H1 (cell line): ENCODE results near the gene SLMAP. TPM values are rescaled to one million over a fixed set of nuclear protein-coding genes. Genes with fewer than 3 reads are reported as not detected.

Experiments
- CTCF ChIA-PET: fragments of 300-600 bp; sonication (Branson Sonifier 250); formaldehyde crosslinking; loops from one replicate; lab custom pipeline; 2021; ENCODE audit not compliant: partially characterized antibody; lab: Charles Lee
- POLR2A ChIA-PET: fragments of 300-600 bp; sonication (Branson Sonifier 250); formaldehyde crosslinking; loops from one replicate; lab custom pipeline; 2021; ENCODE audit warnings: inconsistent platforms; ENCODE audit not compliant: partially characterized antibody; lab: Charles Lee
- DNase-seq, 2 experiments: peaks; one replicate each; pipeline versions ENCODE4 v3.0.0 to v3.0.0-alpha.2; 2010 to 2022; ENCODE audit warnings: low spot score in 2 of 2, low read depth in 1 of 2, mixed read lengths in 1 of 2
- FAIRE-seq: peaks from 2 replicates; lab custom pipeline; 2011; peaks lifted over from hg19 to GRCh38; lab: Jason Lieb, UNC
- H2AFZ ChIP-seq: 2 replicates; pipeline ENCODE4 v1.8.1; 2012; ENCODE audit warnings: low read length, inconsistent platforms
- H2AK5ac ChIP-seq: 2 replicates; pipeline ENCODE4 v1.6.1; 2013; ENCODE audit warnings: low read depth, low read length
- H2BK120ac ChIP-seq: replicated peaks from 2 replicates; pipeline ENCODE3; 2013; ENCODE audit warnings: low read depth, low read length, inconsistent platforms
- H2BK12ac ChIP-seq: 2 replicates; pipeline ENCODE4 v1.6.1; 2013; ENCODE audit warnings: low read depth, low read length
- H2BK15ac ChIP-seq: 2 replicates; pipeline ENCODE4 v1.6.1; 2013; ENCODE audit warnings: low read length
- H2BK20ac ChIP-seq: 2 replicates; pipeline ENCODE4 v1.6.1; 2013; ENCODE audit warnings: low read length
- H2BK5ac ChIP-seq: 2 replicates; pipeline ENCODE4 v1.6.1; 2013; ENCODE audit warnings: low read depth, low read length
- H3K14ac ChIP-seq: 2 replicates; pipeline ENCODE4 v1.6.1; 2013; ENCODE audit warnings: inconsistent platforms; ENCODE audit not compliant: insufficient read length
- H3K18ac ChIP-seq: 2 replicates; pipeline ENCODE4 v1.6.1; 2013; ENCODE audit warnings: low read length; ENCODE audit errors: extremely low read depth
- H3K23ac ChIP-seq: 2 replicates; pipeline ENCODE4 v1.6.1; 2013; ENCODE audit warnings: inconsistent platforms; ENCODE audit not compliant: insufficient read length
- H3K23me2 ChIP-seq: 2 replicates; pipeline ENCODE4 v1.6.1; 2013; ENCODE audit warnings: low read depth, low read length
- H3K27ac ChIP-seq: 2 replicates; pipeline ENCODE4 v1.6.1; 2011; ENCODE audit warnings: low read depth, low read length, inconsistent platforms
- H3K27me3 ChIP-seq, 4 experiments: replicated peaks in 1 of 4; 1 replicate in 1 of 4; 2 replicates in 3 of 4; pipeline versions ENCODE4 v1.6.1 to v1.8.1; 2011 to 2013; ENCODE audit warnings: low read length in 3 of 4, mild to moderate bottlenecking in 3 of 4, inconsistent platforms in 2 of 4, mixed read lengths in 2 of 4, moderate library complexity in 1 of 4; ENCODE audit not compliant: control insufficient read depth in 3 of 4, insufficient read depth in 3 of 4; ENCODE audit errors: extremely low read depth in 1 of 4
- H3K36me3 ChIP-seq, 4 experiments: 2 replicates each; pipeline versions ENCODE4 v1.6.1 to v1.8.1; 2011 to 2013; ENCODE audit warnings: mild to moderate bottlenecking in 4 of 4, low read length in 3 of 4, moderate library complexity in 2 of 4, control low read depth in 1 of 4, inconsistent platforms in 1 of 4; ENCODE audit not compliant: insufficient read depth in 4 of 4, control insufficient read depth in 2 of 4
- H3K4ac ChIP-seq: replicated peaks from 2 replicates; pipeline ENCODE3; 2013; ENCODE audit warnings: low read length, low read depth, mixed read lengths, inconsistent platforms; ENCODE audit not compliant: insufficient read length
- H3K4me1 ChIP-seq, 4 experiments: replicated peaks in 1 of 4; 1 replicate in 1 of 4; 2 replicates in 3 of 4; pipeline versions ENCODE4 v1.6.1 to v1.8.1; 2011 to 2013; ENCODE audit warnings: low read length in 3 of 4, inconsistent platforms in 2 of 4, mixed read lengths in 1 of 4; ENCODE audit not compliant: insufficient read depth in 4 of 4, control insufficient read depth in 3 of 4
- H3K4me2 ChIP-seq, 2 experiments: 2 replicates each; pipeline versions ENCODE4 v1.6.1 to v1.8.1; 2011 to 2013; ENCODE audit warnings: low read depth in 2 of 2, low read length in 2 of 2, control low read depth in 1 of 2, inconsistent platforms in 1 of 2, mild to moderate bottlenecking in 1 of 2; ENCODE audit not compliant: insufficient read depth in 1 of 2
- H3K4me3 ChIP-seq, 4 experiments: fragments of 200-600, 300-600 bp in 1 of 4; sonication (generic), shearing (Covaris generic), sonication (Bioruptor Twin) in 1 of 4; 2 replicates each; pipeline versions ENCODE4 v1.5.1 to v1.8.1; 2011 to 2016; ENCODE audit warnings: low read length in 4 of 4, low read depth in 3 of 4, control low read depth in 2 of 4, inconsistent platforms in 2 of 4, mild to moderate bottlenecking in 2 of 4, mixed read lengths in 1 of 4, moderate library complexity in 1 of 4; ENCODE audit not compliant: insufficient read depth in 2 of 4; ENCODE audit errors: extremely low read depth in 1 of 4
- H3K56ac ChIP-seq: replicated peaks from 2 replicates; pipeline ENCODE3; 2013; ENCODE audit warnings: low read depth, mild to moderate bottlenecking, mixed read lengths, low read length, inconsistent platforms; ENCODE audit not compliant: insufficient read length
- H3K79me1 ChIP-seq: 2 replicates; pipeline ENCODE4 v1.6.1; 2013; ENCODE audit warnings: low read depth, low read length, control low read depth
- H3K79me2 ChIP-seq, 2 experiments: 2 replicates each; pipeline versions ENCODE4 v1.6.1 to v1.8.1; 2012 to 2013; ENCODE audit warnings: low read length in 2 of 2, mild to moderate bottlenecking in 2 of 2, inconsistent platforms in 1 of 2; ENCODE audit not compliant: insufficient read depth in 2 of 2, control insufficient read depth in 1 of 2
- H3K9ac ChIP-seq, 4 experiments: replicated peaks in 1 of 4; 1 replicate in 1 of 4; 2 replicates in 3 of 4; pipeline versions ENCODE4 v1.6.1 to v1.8.1; 2011 to 2013; ENCODE audit warnings: low read depth in 3 of 4, low read length in 3 of 4, control low read depth in 2 of 4, mild to moderate bottlenecking in 2 of 4, moderate library complexity in 2 of 4, inconsistent platforms in 1 of 4; ENCODE audit errors: extremely low read depth in 1 of 4
- H3K9me3 ChIP-seq, 2 experiments: 2 replicates each; pipeline versions ENCODE4 v1.6.1 to v1.8.1; 2012 to 2013; ENCODE audit warnings: mild to moderate bottlenecking in 2 of 2, moderate library complexity in 2 of 2, control low read depth in 1 of 2, inconsistent platforms in 1 of 2, low read depth in 1 of 2, low read length in 1 of 2, mixed read lengths in 1 of 2; ENCODE audit not compliant: insufficient read depth in 2 of 2
- H4K20me1 ChIP-seq, 2 experiments: replicated peaks in 1 of 2; 2 replicates each; pipeline versions ENCODE3 to v1.8.1; 2011 to 2013; ENCODE audit warnings: inconsistent platforms in 2 of 2, low read length in 2 of 2, mild to moderate bottlenecking in 1 of 2; ENCODE audit not compliant: insufficient read depth in 2 of 2, control insufficient read depth in 1 of 2
- H4K5ac ChIP-seq: 2 replicates; pipeline ENCODE4 v1.6.1; 2013; ENCODE audit warnings: low read length, low read depth, mixed read lengths, inconsistent platforms; ENCODE audit not compliant: insufficient read length
- H4K8ac ChIP-seq: 2 replicates; pipeline ENCODE4 v1.8.0; 2013; ENCODE audit warnings: mild to moderate bottlenecking, moderate library complexity, low read length, inconsistent platforms; ENCODE audit not compliant: insufficient read depth; ENCODE audit errors: extremely low read depth
- H4K91ac ChIP-seq: replicated peaks from 2 replicates; pipeline ENCODE3; 2013; ENCODE audit warnings: low read length, mixed read lengths, inconsistent platforms; ENCODE audit not compliant: insufficient read length
- CREB1 ChIP-seq: IDR thresholded peaks from 2 replicates; pipeline ENCODE4 v1.6.1; 2012; ENCODE audit warnings: inconsistent platforms
- CTCF ChIP-seq, 3 experiments: IDR thresholded peaks; 1 replicate in 2 of 3; 2 replicates in 1 of 3; pipeline versions ENCODE4 v1.5.1 to v1.6.1; 2011; ENCODE audit warnings: low read length in 3 of 3, mild to moderate bottlenecking in 3 of 3, inconsistent platforms in 2 of 3, low read depth in 1 of 3, moderate library complexity in 1 of 3; ENCODE audit not compliant: insufficient read depth in 1 of 3; ENCODE audit errors: control extremely low read depth in 1 of 3
- GTF2F1 ChIP-seq: IDR thresholded peaks from 2 replicates; pipeline ENCODE4 v1.6.1; 2012; ENCODE audit warnings: low read depth, low read length, improper control_type of control experiment, borderline replicate concordance
- HDAC2 ChIP-seq, 2 experiments: fragments of 300-600 bp in 1 of 2; sonication (generic) in 1 of 2; IDR thresholded peaks; 2 replicates each; pipeline ENCODE4 v1.6.1; 2011 to 2012; ENCODE audit warnings: low read depth in 2 of 2, low read length in 2 of 2, mild to moderate bottlenecking in 2 of 2, moderate library complexity in 2 of 2, borderline replicate concordance in 1 of 2, inconsistent platforms in 1 of 2
- KDM5A ChIP-seq: fragments of 200-600 bp; IDR thresholded peaks from 2 replicates; pipeline ENCODE4 v1.7.1; 2012; ENCODE audit warnings: mild to moderate bottlenecking, low read length, inconsistent platforms, mixed read lengths
- NRF1 ChIP-seq: IDR thresholded peaks from 2 replicates; pipeline ENCODE4 v1.6.1; 2011; ENCODE audit warnings: mild to moderate bottlenecking, low read depth, low read length, improper control_type of control experiment
- RAD21 ChIP-seq, 2 experiments: IDR thresholded peaks in 1 of 2; conservative IDR thresholded peaks in 1 of 2; 2 replicates each; pipeline ENCODE4 v1.6.1; 2011; ENCODE audit warnings: low read depth in 2 of 2, low read length in 2 of 2, improper control_type of control experiment in 1 of 2, inconsistent platforms in 1 of 2, mild to moderate bottlenecking in 1 of 2, moderate library complexity in 1 of 2
- SP1 ChIP-seq: IDR thresholded peaks from 2 replicates; pipeline ENCODE4 v1.6.1; 2011; ENCODE audit warnings: low read depth, low read length
- SP4 ChIP-seq: IDR thresholded peaks from 2 replicates; pipeline ENCODE4 v1.6.1; 2012; ENCODE audit warnings: low read length, inconsistent platforms
- SRF ChIP-seq: IDR thresholded peaks from 2 replicates; pipeline ENCODE4 v1.6.1; 2011; ENCODE audit warnings: mild to moderate bottlenecking, low read depth, low read length, moderate library complexity
- TAF7 ChIP-seq: optimal IDR thresholded peaks from 2 replicates; pipeline ENCODE3; 2011; ENCODE audit warnings: low read depth, mild to moderate bottlenecking, inconsistent platforms, low read length, moderate library complexity, borderline replicate concordance
- TCF12 ChIP-seq: IDR thresholded peaks from 2 replicates; pipeline ENCODE4 v1.6.1; 2011; ENCODE audit warnings: low read depth, mild to moderate bottlenecking, low read length
- WGBS, 2 experiments: shearing (Covaris generic) in 1 of 2; methylation state at CpG; one replicate each; pipeline versions ENCODE4 v1.1.6 to v1.1.7; 2013 to 2015; ENCODE audit warnings: low lambda C conversion rate in 2 of 2, mixed read lengths in 2 of 2, inconsistent platforms in 1 of 2, low coverage in 1 of 2, missing lambda C conversion rate in 1 of 2; ENCODE audit not compliant: insufficient replicate concordance in 2 of 2, insufficient coverage in 1 of 2, insufficient read length in 1 of 2; ENCODE audit errors: extremely low coverage in 1 of 2, missing lambda C conversion rate in 1 of 2; 5-methylcytosine and 5-hydroxymethylcytosine counted together
- polyA plus RNA-seq, 7 experiments: library from polyadenylated mRNA; depleted of rRNA in 3 of 7; stranded (reverse) in 5 of 7; unstranded in 2 of 7; fragments of >200 nt in 5 of 7; fragments of 200-250 nt in 2 of 7; gene quantifications; 1 replicate in 5 of 7; 2 replicates in 1 of 7; 4 replicates in 1 of 7; pipeline versions ENCODE4 v1.2.1 to v1.2.3, GENCODE V29; 2011 to 2013; ENCODE audit warnings: missing spikeins in 2 of 7, mixed read lengths in 2 of 7
- total RNA-seq: library from RNA; stranded (reverse); fragmentation: NEBNext Ultra II Directional; extraction: Animal tissue kit (Norgen Biotek cat#: 25700); gene quantifications from 2 replicates; pipeline ENCODE4 v1.2.1, GENCODE V29; 2021

Gene SLMAP
- total and polyA plus RNA-seq, 2 of the 8 experiments (the other 6 are each of a cell fraction or from before 2014, with no cell fraction given) = 13.6 to 70.4 TPM

- H2BK12ac ChIP-seq = no peak overlapping the region
- peaks cover 4 to 5% of the 10 kb centered on the region in 2 experiments for H4K20me1 ChIP-seq
- H4K91ac ChIP-seq = no peak overlapping the region
- no peak overlapping the region for H4K8ac ChIP-seq
- FAIRE-seq (no peak), DNase-seq (no peak)
- no peak overlapping the region for H2BK20ac ChIP-seq
- no peak overlapping the region for H2BK120ac ChIP-seq
- H3K4me2 ChIP-seq = no peak overlapping the region
- H4K5ac ChIP-seq = no peak overlapping the region
- no peak overlapping the region for H3K18ac ChIP-seq
- no peak overlapping the region for H2AFZ ChIP-seq
- H3K27ac ChIP-seq = no peak overlapping the region
- H3K23me2 ChIP-seq = no peaks in the 10 kb centered on the region
- H3K36me3 ChIP-seq = no peaks in the 10 kb centered on the region
- H3K9ac ChIP-seq = no peak overlapping the region
- CTCF ChIA-PET = no interaction called here
- H3K4ac ChIP-seq = no peak overlapping the region
- WGBS, 2 experiments = 100% methylated on average over 2 of the region's 2 CpGs; no CpG with 5 or more reads in 1 of the 2 experiments
- no peak overlapping the region for H3K56ac ChIP-seq
- no peak overlapping the region for H3K23ac ChIP-seq
- peaks cover 2% of the 10 kb centered on the region; the same call in 1 of the 2 replicates for H3K79me1 ChIP-seq
- peaks cover 0 to 89% of the 10 kb centered on the region in 2 experiments; a peak in 3 of 4 replicates for H3K79me2 ChIP-seq
- POLR2A ChIA-PET = interaction anchor here (1.5 kb wide), 1 partner anchor 72 kb away, joined by 6 read pairs; the partner anchor contains the start of gene DENND6A
- H3K9me3 ChIP-seq = no peaks in the 10 kb centered on the region
- H3K4me1 ChIP-seq = 0 out of 7 replicates have a peak, but pooled peaks cover 0 to under 1% (median 0%) of the 10 kb centered on the region in 4 experiments
- no peak overlapping the region for H3K4me3 ChIP-seq
- no peak overlapping the region for H2BK15ac ChIP-seq
- no peaks in the 10 kb centered on the region for H3K27me3 ChIP-seq
- no peak overlapping the region for H2AK5ac ChIP-seq
- no peak overlapping the region for H2BK5ac ChIP-seq
- H3K14ac ChIP-seq = no peak overlapping the region
- TF ChIP-seq TAF7 = no peak
- TF ChIP-seq CREB1 = no peak
- no peak for TF ChIP-seq CTCF (IDR thresholded peaks at IDR 0.05; ENCODE audit: control extremely low read depth in 1 of 3, insufficient read depth in 1 of 3, low read depth in 1 of 3, low read length in 3 of 3)
- no peak for TF ChIP-seq GTF2F1
- TF ChIP-seq SP4 = no peak
- no peak for TF ChIP-seq SRF
- no peak for TF ChIP-seq HDAC2 (IDR thresholded peaks at IDR 0.05; ENCODE audit: borderline replicate concordance in 1 of 2, low read depth in 2 of 2, low read length in 2 of 2)
- TF ChIP-seq NRF1 = no peak
- TF ChIP-seq TCF12 = no peak
- TF ChIP-seq RAD21 (IDR thresholded peaks at IDR 0.05 in 1 of 2, conservative IDR thresholded peaks at IDR 0.05 in 1 of 2; ENCODE audit: low read depth in 2 of 2, low read length in 2 of 2) = no peak
- TF ChIP-seq SP1 = no peak
- no peak for TF ChIP-seq KDM5A
These were observed 8.7 kb downstream of the SLMAP start for GRCh38 chr3:57764794-57765193.
